Measurements from ENCODE around the gene EMP1.
A peak's percentile ranks its signal among the peaks of the same experiment; 100 is the strongest.

EMP1 gene

GRCh38 chr12:13198241-13198640, 1.7 kb downstream of the EMP1 start:
- DNase-seq = no peak

GRCh38 chr12:13198876-13199275, 2.4 kb downstream of the EMP1 start:
- DNase-seq = no peak

GRCh38 chr12:13199592-13199991, 3.1 kb downstream of the EMP1 start:
- DNase-seq = no peak

DNA sequence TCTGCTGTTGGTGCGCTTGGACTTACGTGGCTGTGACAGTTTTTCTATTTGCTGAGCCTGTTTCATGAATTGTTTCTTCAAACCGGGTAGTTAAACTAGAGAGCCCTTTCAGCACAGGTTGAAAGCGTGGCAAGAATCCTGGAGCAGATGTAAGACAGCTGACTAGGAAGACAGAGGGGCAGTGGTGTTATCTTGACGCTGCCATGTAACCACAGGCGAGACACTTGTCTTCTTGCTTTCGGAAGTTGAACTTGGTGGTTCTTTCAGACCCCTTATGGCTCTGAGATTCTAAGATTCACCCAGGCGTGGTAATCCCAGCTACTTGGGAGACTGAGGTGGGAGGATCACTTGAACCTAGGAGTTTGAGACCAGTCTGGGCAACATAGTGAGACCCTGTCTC, 4.3 kb downstream of the EMP1 start:
- DNase-seq = no peak

DNA sequence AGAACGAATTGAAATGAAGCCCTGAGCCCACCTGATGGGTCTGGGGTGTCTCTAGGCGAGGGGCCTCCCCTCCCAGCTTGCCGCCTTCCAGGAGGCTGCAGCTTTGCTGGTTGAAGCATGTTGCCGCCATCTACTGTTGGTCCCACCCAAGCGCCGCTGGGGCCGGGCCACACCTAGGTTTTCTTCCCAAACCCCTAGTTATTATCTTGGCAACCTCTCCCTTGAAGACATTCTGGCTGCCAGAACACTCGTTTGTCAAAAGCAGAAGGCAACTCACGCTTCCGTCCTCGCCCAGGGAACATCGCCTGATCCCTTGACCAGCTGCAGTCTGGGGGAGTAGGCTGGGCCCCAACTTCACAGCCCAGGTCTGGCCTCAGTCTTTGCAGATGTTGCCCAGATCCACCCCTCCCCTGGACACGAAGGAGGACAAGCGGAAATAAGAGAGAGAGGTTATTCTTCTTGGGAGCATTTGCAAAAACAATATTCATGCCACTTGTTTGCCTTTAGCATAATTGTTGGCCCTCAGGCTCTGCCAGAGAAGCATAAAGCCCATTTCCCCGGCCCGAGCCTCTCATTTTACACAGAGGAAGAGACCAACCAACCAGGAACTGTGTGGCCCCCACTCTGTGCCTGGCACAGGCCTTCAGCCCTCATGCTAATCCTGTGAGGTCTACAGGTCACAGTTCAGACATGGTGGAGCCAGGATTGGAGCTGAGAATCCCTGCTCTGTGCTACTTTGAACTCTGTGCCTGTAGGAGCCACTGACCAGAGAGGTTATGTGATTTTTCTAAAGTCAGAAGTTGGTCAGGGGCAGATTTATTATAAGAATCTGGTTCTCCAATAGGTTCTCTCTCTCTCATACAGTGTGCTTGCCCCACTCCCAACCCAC, 6.8 kb downstream of the EMP1 start:
- no peak for DNase-seq

DNA sequence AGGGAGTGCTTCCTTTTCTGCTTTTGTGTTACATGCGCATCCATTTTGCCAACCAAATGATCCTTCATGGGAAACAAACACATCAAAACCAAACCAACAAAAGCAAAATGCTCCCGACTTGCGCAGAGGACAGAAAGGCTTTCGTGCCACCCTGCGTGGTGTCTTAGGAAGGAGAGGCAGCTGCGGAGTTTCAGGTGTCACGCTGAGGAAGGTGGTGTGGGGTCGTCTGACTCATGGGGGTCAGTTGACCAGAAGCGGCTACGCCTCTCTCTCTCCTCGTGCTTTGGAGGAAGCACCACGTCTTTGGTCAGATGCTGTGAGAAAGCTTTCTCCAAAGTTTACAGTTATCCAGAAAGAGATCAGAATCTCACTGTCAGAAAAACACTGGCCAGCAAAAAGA, 7.9 kb downstream of the EMP1 start:
- no peak for DNase-seq

- DNase-seq = no peak
Observed at GRCh38 chr12:13205809-13206559, 9.5 kb downstream of the EMP1 start.

GRCh38 chr12:13206560-13206897, 10.0 kb downstream of the EMP1 start:
- DNase-seq = no peak

GRCh38 chr12:13208533-13209435, 12.3 kb downstream of the EMP1 start:
- no peak for DNase-seq

DNA sequence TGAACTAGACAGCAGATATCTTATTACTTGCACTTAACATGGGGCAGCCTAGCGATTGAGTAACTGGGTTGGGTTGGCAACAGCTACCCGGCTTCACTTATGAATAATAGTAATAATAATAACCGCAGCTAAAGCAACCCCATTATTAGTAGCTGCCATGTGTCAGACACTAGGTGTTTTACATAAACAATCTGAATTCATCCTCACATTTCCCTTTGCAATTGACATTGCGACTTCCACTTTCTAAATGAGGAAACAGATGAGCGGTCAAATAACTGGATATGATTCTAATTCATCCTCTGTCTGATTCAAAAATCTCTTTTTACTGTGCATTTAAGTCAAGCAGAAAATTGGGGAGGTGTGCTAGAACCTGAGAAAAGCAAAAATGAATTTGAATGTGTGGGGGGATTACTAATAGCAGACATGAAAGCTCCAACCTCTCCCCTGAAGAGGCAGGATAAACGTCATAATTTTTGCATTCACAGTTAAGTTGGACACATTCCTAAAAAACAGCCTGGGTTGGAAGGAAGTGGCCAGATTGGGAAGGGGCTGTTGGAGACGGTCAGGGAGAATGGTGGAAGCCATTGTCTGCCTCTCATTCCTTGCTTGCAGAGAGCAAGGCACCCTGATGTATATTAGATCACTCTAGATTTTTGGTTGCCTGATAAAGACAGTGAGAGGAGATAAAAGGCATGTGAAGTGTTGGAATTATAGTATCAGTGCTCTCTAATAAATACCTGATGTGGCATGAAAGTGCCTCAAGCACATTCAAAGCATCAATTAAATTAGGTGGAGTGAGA, 13.1 kb downstream of the EMP1 start:
- DNase-seq = no peak

DNA sequence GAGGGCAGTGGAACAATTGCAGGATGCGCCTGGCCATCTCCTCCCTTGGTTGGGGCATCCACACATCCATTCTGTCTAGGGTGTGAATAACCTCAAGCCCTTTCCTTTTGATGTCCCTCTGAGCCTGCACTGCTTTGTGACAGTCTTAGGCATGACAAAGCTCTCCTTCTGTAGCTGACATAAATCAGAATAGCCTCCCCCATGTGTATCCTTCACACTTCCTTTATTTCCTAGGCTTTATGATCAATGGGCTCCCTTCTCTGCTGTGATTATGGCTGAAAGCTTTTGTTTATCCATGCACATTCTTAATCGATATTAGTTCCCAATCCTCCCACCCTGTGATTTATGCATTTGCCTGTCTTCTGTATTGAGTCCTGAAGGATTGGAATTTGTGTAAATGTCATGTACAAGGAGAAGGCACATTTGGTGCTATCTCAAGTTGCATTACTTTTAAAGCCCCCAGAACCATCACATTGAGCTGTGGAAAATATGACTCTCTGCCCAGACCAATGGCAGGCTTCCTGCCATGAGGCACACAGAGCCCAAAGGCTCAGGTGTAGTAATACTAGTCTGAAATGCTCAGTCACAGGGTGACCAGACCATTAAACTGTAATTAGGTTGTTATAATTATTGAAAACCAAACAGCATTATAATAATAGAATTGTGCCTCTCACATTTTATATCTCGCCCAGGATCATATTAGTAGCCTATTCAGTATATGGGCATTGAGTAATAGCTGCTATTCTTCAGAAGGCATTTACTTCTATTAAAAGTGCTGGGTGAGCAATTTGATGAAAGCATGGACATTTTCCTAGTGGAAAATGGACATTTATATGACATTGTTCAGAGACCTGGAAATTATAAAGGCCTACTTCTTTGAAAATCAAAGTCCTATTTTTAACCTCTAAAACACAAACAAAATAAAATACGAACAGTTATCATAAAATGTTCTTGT, 14.0 kb downstream of the EMP1 start:
- DNase-seq = no peak

DNA sequence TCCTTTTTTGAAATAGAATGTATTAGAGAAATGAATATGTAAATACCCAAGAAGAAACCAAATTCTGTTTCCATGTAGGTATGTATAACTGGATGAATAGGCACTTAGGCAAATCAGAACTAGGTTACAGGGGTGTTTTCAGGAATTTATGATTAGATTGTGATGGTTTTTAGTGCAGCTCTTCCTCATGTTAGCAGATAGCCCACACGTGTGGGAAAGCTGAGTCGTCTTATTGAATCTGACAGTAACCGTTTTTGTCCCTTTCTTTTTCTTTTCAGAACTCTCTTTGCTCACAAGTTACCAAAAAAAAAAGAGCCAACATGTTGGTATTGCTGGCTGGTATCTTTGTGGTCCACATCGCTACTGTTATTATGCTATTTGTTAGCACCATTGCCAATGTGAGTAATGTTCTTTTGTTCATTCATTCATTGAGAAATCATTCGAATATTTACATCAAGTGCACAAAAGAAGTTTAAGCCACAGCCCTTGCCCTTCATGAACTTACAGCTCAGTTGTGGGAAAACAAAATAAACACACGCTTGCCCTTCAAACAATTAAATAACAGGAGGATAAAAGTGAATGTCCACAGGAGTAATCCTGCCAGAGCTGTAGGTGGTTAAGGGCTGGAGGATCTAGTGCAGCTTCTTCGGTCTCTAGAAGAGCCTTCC, 14.8 kb downstream of the EMP1 start:
- DNase-seq = no peak

- DNase-seq = peak; percentile 57
Observed at GRCh38 chr12:13211859-13212664, 15.5 kb downstream of the EMP1 start.

GRCh38 chr12:13215056-13215455, 18.5 kb downstream of the EMP1 start:
- DNase-seq = no peak

DNA sequence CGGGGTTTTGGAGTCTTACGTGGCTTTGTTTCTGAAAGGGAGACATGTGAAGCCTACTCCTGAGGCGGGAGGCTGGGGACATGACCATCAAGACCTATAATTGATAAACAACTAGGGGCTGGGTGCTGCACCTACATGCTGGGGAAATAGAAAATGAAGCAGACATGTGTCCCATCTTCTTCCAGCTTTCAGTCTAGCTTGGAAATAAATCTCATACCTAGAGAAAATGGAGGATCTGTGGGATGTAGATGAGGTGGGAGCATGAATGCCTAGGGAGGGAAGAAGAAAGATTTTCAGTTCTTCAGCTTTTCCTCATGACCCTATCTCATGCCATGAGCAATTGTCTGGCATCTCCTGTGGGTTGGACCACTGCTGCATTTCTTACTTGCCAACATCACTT, 22.1 kb downstream of the EMP1 start:
- DNase-seq = no peak

- DNase-seq = no peak
Observed at GRCh38 chr12:13219320-13219719, 22.8 kb downstream of the EMP1 start.

- no peak for DNase-seq
Observed at GRCh38 chr12:13220838-13221237, 24.3 kb downstream of the EMP1 start.

DNA sequence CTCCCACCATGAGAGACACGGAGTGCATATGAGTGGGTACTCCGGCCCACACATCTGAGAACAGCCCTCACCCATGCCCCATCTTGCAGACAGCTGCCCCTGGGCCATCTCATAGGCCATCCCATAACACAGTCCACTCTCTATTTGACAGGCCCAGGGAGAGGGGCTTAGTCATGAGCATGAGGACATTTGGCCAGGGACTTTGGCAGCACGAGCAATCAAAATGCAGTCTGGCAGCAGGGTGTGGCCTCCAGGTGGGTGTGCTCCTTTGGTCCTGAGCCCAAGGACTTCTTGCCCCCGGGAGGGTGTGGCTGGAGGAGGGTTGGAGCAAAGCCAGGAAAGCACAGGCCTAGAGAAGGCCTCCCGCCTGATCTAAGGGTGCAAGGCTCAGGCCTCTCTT, 25.6 kb downstream of the EMP1 start:
- DNase-seq = no peak

DNA sequence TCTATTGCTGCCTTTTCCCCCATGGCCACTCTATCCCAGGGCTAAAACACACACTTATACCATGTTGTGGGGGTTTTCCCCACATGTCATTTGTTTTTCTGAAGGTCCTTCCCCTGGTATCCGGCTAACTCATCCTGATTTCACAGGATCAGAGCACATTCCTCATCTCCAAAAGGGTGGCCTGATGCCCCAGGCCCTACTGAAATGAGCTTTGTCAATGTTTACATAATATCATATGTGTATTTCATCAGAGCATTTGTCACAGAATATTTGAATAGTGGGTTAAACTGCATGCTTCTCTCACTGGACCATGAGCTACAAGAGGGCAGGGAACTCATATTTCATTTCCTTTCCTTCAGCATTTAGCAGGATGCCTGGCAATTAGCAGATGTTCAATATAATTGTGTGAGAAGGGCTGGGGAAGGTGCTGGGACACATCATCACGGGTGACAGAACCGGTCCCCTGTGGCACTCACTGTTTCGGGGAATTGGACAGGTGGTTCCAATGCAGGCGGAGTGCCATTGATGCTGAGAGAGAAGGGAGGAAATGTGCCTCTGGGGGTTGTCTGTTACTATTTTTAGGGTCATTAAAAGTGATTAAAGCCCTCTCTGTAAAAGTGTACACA, 26.8 kb downstream of the EMP1 start:
- no peak for DNase-seq
